AG04449 (cell line): ENCODE results near the gene MRRF.
A peak's percentile ranks its signal among the peaks of the same experiment; 100 is the strongest.
"Not testable (repeated sequence)": the region's sequence is repeated elsewhere in the genome, so short reads cannot be mapped to it uniquely, and the experiment has no call there.

Experiments
- CTCF ChIA-PET: fragments of 350-600 bp; formaldehyde crosslinking; extraction: SDS; loops from one replicate; lab custom pipeline; 2021; ENCODE audit warnings: antibody characterized with exemption; lab: Yijun Ruan, JAX
- POLR2A ChIA-PET: fragments of 400-600, 350-600 bp; formaldehyde crosslinking; extraction: SDS; loops from one replicate; lab custom pipeline; 2020; ENCODE audit warnings: antibody characterized with exemption, inconsistent platforms; lab: Yijun Ruan, JAX
- DNase-seq: peaks from one replicate; pipeline ENCODE4 v3.0.0-alpha.2; 2010; ENCODE audit warnings: low read depth, low spot score
- H3K4me3 ChIP-seq: 2 replicates; pipeline ENCODE4 v1.5.1; 2011; ENCODE audit warnings: low read depth, mild to moderate bottlenecking, control low read depth, low read length
- CTCF ChIP-seq: IDR thresholded peaks from one replicate; pipeline ENCODE4 v1.5.1; 2011; ENCODE audit warnings: mild to moderate bottlenecking, moderate library complexity, low read length, control low read depth, inconsistent platforms; ENCODE audit not compliant: insufficient read depth; ENCODE audit errors: missing control alignments

MRRF gene

GRCh38 chr9:122354536-122355199, 90.0 kb downstream of the MRRF start:
- ChIA-PET POLR2A (no interaction called here), CTCF (interaction anchor here (0.9 to 20.5 kb wide), 5 partner anchors 10 to 259 kb away, joined by 3 to 831 read pairs (median 4); no protein-coding TSS in a partner anchor)
- no peak for TF ChIP-seq CTCF
- no peak for DNase-seq
- H3K4me3 ChIP-seq, result no peak overlapping the region

GRCh38 chr9:122355336-122355875, 90.7 kb downstream of the MRRF start:
- CTCF ChIA-PET, result interaction anchor here (0.9 to 20.5 kb wide), 4 partner anchors 233 to 260 kb away, joined by 3 to 831 read pairs (median 32); no protein-coding TSS in a partner anchor
- DNase-seq, result no peak
- H3K4me3 ChIP-seq, result no peak overlapping the region
- no peak for TF ChIP-seq CTCF
- POLR2A ChIA-PET, result no interaction called here

- DNase-seq, result no peak
- TF ChIP-seq CTCF, result peak; percentile 34
- H3K4me3 ChIP-seq, result no peak overlapping the region
- CTCF ChIA-PET, result interaction anchor here (0.8 to 2.3 kb wide), 5 partner anchors 9 to 258 kb away, joined by 3 to 36 read pairs (median 5); no protein-coding TSS in a partner anchor
- POLR2A ChIA-PET, result no interaction called here
Observed at GRCh38 chr9:122356627-122357026, 91.9 kb downstream of the MRRF start.

GRCh38 chr9:122360891-122361290, 96.2 kb downstream of the MRRF start:
- CTCF ChIA-PET, result interaction anchor here (0.6 to 10.5 kb wide), 6 partner anchors 9 to 1036 kb away, joined by 3 to 49 read pairs (median 4); no protein-coding TSS in a partner anchor
- no peak for TF ChIP-seq CTCF
- H3K4me3 ChIP-seq, result no peak overlapping the region
- POLR2A ChIA-PET, result no interaction called here
- DNase-seq, result no peak

- H3K4me3 ChIP-seq, POLR2A ChIA-PET, DNase-seq: not testable (repeated sequence)
- CTCF ChIA-PET, result interaction anchor here (1.1 to 10.5 kb wide), 6 partner anchors 10 to 270 kb away, joined by 3 to 49 read pairs (median 7); partner anchors contain the start of gene TTLL11
Observed at GRCh38 chr9:122363131-122363530, 98.4 kb downstream of the MRRF start.

GRCh38 chr9:122364117-122364782, 99.6 kb downstream of the MRRF start:
- no peak for DNase-seq
- ChIA-PET POLR2A (no interaction called here), CTCF (interaction anchor here (1.6 to 10.5 kb wide), 3 partner anchors 10 to 241 kb away, joined by 3 to 49 read pairs (median 25); no protein-coding TSS in a partner anchor)
- TF ChIP-seq CTCF, result no peak
- no peak overlapping the region for H3K4me3 ChIP-seq
